ENCODE data around the gene SUGP1.

Gene SUGP1

GRCh38 chr19:19343016-19343362 is 22.7 kb upstream of the SUGP1 start:
- Histone ChIP-seq H3K9ac (ENCODE audit: low read depth in 1 of 2, low read length in 2 of 2) (no peak overlapping the region), H3K27me3 (ENCODE audit: control insufficient read depth in 2 of 2, insufficient read depth in 2 of 2, low read length in 2 of 2) (no peaks in the 10 kb centered on the region)

DNA sequence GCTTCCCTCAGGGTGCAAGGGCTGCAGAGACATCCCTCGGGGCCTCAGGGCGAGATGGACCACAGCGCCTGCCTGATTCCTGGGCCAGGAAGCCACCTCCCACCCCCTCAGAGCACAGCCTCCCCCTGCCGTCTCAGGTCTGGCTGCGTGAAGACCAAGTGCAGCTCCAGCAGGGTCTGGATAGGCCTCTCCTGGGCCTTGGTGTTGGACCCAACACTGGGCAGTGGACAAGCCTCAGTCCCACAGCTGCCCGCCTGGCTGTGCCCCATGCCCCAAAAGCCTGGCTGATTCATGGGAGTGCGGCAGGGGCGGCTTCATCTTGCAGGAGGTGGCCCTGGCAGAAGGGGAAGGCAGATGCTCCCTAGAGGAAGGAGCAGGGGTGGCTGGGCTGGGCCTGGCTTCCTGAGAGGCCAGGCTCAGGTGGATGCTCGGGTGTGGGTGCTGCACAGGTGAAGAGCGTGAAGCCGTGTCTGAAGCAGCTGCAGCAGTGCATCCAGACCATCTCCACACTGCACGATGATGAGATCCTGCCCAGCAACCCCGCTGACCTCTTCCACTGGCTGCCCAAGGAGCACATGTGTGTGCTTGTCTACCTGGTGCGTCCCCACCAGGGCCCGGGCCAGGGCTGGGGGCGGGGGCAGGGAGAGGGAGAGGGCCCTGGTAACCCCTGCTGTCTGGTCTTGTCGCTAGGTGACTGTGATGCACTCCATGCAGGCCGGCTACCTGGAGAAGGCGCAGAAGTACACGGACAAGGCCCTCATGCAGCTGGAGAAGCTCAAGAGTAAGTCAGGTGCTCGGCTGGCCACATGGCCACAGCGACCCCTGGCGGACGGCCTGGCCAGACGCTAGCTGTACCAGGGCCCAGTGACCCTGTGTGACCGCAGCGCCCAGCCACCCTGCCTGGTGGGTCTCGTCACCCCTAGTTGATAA is 22.0 kb upstream of the SUGP1 start:
- Histone ChIP-seq H3K4me3 (ENCODE audit: low read length in 2 of 2) (no peak overlapping the region), H3K27ac (ENCODE audit: low read depth in 2 of 2, low read length in 2 of 2) (no peak overlapping the region), H3K4me1 (ENCODE audit: control insufficient read depth in 2 of 2, insufficient read depth in 2 of 2, low read length in 2 of 2) (no peaks in the 10 kb centered on the region), H3K27me3 (ENCODE audit: control insufficient read depth in 2 of 2, insufficient read depth in 2 of 2, low read length in 2 of 2) (no peaks in the 10 kb centered on the region), H3K9me3 (ENCODE audit: control insufficient read depth in 2 of 2, low read length in 2 of 2) (no peaks in the 10 kb centered on the region), H3K36me3 (ENCODE audit: control insufficient read depth in 2 of 2, insufficient read depth in 2 of 2, low read length in 2 of 2) (peaks cover 70 to 78% of the 10 kb centered on the region in 2 donors), H3K9ac (ENCODE audit: low read depth in 1 of 2, low read length in 2 of 2) (no peak overlapping the region)

More at GRCh38 chr19:19343016-19343362, 22.7 kb upstream of the SUGP1 start:
- no peak overlapping the region for H3K27ac ChIP-seq (ENCODE audit: low read depth in 2 of 2, low read length in 2 of 2)
- no peak overlapping the region for H3K4me3 ChIP-seq (ENCODE audit: low read length in 2 of 2)
- peaks cover 68 to 77% of the 10 kb centered on the region in 2 donors for H3K36me3 ChIP-seq (ENCODE audit: control insufficient read depth in 2 of 2, insufficient read depth in 2 of 2, low read length in 2 of 2)
- H3K9me3 ChIP-seq (ENCODE audit: control insufficient read depth in 2 of 2, low read length in 2 of 2), result no peaks in the 10 kb centered on the region
- H3K4me1 ChIP-seq (ENCODE audit: control insufficient read depth in 2 of 2, insufficient read depth in 2 of 2, low read length in 2 of 2), result no peaks in the 10 kb centered on the region

- no peak overlapping the region for H3K9ac ChIP-seq (ENCODE audit: low read depth in 1 of 2, low read length in 2 of 2)
- H3K4me3 ChIP-seq (ENCODE audit: low read length in 2 of 2), result no peak overlapping the region
- H3K36me3 ChIP-seq (ENCODE audit: control insufficient read depth in 2 of 2, insufficient read depth in 2 of 2, low read length in 2 of 2), result peaks cover 70 to 78% of the 10 kb centered on the region in 2 donors
- H3K4me1 ChIP-seq (ENCODE audit: control insufficient read depth in 2 of 2, insufficient read depth in 2 of 2, low read length in 2 of 2), result no peaks in the 10 kb centered on the region
- no peaks in the 10 kb centered on the region for H3K9me3 ChIP-seq (ENCODE audit: control insufficient read depth in 2 of 2, low read length in 2 of 2)
- no peaks in the 10 kb centered on the region for H3K27me3 ChIP-seq (ENCODE audit: control insufficient read depth in 2 of 2, insufficient read depth in 2 of 2, low read length in 2 of 2)
- H3K27ac ChIP-seq (ENCODE audit: low read depth in 2 of 2, low read length in 2 of 2), result no peak overlapping the region
These were observed 20.7 kb upstream of the SUGP1 start for GRCh38 chr19:19341026-19341425.

GRCh38 chr19:19338082-19338481 is 17.8 kb upstream of the SUGP1 start:
- Histone ChIP-seq H3K4me1 (ENCODE audit: control insufficient read depth in 2 of 2, insufficient read depth in 2 of 2, low read length in 2 of 2) (no peaks in the 10 kb centered on the region), H3K27ac (ENCODE audit: low read depth in 2 of 2, low read length in 2 of 2) (no peak overlapping the region), H3K9ac (ENCODE audit: low read depth in 1 of 2, low read length in 2 of 2) (no peak overlapping the region), H3K36me3 (ENCODE audit: control insufficient read depth in 2 of 2, insufficient read depth in 2 of 2, low read length in 2 of 2) (peaks cover 58 to 77% of the 10 kb centered on the region in 2 donors), H3K4me3 (ENCODE audit: low read length in 2 of 2) (no peak overlapping the region), H3K27me3 (ENCODE audit: control insufficient read depth in 2 of 2, insufficient read depth in 2 of 2, low read length in 2 of 2) (no peaks in the 10 kb centered on the region), H3K9me3 (ENCODE audit: control insufficient read depth in 2 of 2, low read length in 2 of 2) (no peaks in the 10 kb centered on the region)

- Histone ChIP-seq H3K27ac (ENCODE audit: low read depth in 2 of 2, low read length in 2 of 2) (no peak overlapping the region), H3K4me1 (ENCODE audit: control insufficient read depth in 2 of 2, insufficient read depth in 2 of 2, low read length in 2 of 2) (no peaks in the 10 kb centered on the region), H3K9ac (ENCODE audit: low read depth in 1 of 2, low read length in 2 of 2) (no peak overlapping the region), H3K27me3 (ENCODE audit: control insufficient read depth in 2 of 2, insufficient read depth in 2 of 2, low read length in 2 of 2) (no peaks in the 10 kb centered on the region), H3K9me3 (ENCODE audit: control insufficient read depth in 2 of 2, low read length in 2 of 2) (no peaks in the 10 kb centered on the region), H3K36me3 (ENCODE audit: control insufficient read depth in 2 of 2, insufficient read depth in 2 of 2, low read length in 2 of 2) (peaks cover 58 to 70% of the 10 kb centered on the region in 2 donors), H3K4me3 (ENCODE audit: low read length in 2 of 2) (no peak overlapping the region)
These were observed 16.8 kb upstream of the SUGP1 start for GRCh38 chr19:19337120-19337519.

DNA sequence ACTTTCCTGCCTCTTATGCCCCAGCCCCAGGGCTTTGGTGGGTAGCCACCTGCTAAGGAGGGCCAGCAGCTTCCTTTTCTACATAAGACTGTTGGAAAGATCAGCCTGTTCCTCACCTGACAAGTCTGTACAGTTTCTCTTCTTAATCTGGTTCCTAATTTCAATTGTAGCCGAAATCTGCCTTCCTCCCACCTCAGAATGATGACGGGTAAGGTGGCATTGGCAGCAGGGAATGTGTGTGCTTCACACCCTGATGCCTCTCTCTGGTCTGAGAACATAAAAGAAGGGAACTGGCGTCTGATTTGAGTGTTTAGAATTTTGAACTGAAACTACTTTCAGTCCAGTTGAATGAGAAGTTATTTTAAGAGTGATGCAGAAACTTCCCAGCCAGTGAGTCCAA is 16.3 kb upstream of the SUGP1 start:
- no peak overlapping the region for H3K9ac ChIP-seq (ENCODE audit: low read depth in 1 of 2, low read length in 2 of 2)
- H3K27me3 ChIP-seq (ENCODE audit: control insufficient read depth in 2 of 2, insufficient read depth in 2 of 2, low read length in 2 of 2), result no peaks in the 10 kb centered on the region
- H3K4me1 ChIP-seq (ENCODE audit: control insufficient read depth in 2 of 2, insufficient read depth in 2 of 2, low read length in 2 of 2), result no peaks in the 10 kb centered on the region
- H3K36me3 ChIP-seq (ENCODE audit: control insufficient read depth in 2 of 2, insufficient read depth in 2 of 2, low read length in 2 of 2), result peaks cover 63 to 70% of the 10 kb centered on the region in 2 donors
- no peak overlapping the region for H3K27ac ChIP-seq (ENCODE audit: low read depth in 2 of 2, low read length in 2 of 2)
- no peak overlapping the region for H3K4me3 ChIP-seq (ENCODE audit: low read length in 2 of 2)
- no peaks in the 10 kb centered on the region for H3K9me3 ChIP-seq (ENCODE audit: control insufficient read depth in 2 of 2, low read length in 2 of 2)

GRCh38 chr19:19335408-19336158 is 15.3 kb upstream of the SUGP1 start:
- no peaks in the 10 kb centered on the region for H3K9me3 ChIP-seq (ENCODE audit: control insufficient read depth in 2 of 2, low read length in 2 of 2)

DNA sequence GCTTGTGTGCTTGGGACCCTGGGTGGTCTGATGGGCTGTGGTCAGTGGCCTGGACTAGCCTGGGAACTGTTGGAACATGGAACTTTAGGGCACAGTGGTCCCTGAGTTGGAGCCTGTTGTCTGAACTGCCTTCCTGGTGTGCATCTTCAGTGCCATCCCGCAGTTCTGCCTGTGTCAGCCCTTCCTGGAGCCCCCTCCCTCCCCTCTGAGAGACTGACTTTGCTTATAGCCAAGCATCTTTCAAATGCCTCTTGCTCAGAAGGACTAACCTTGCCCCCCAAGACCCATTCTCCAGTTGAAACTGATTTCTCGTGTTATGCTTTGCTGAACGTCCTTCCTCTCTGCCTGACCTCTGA is 14.7 kb upstream of the SUGP1 start:
- H3K9ac ChIP-seq (ENCODE audit: low read depth in 1 of 2, low read length in 2 of 2), result no peak overlapping the region
- no peaks in the 10 kb centered on the region for H3K4me1 ChIP-seq (ENCODE audit: control insufficient read depth in 2 of 2, insufficient read depth in 2 of 2, low read length in 2 of 2)
- H3K9me3 ChIP-seq (ENCODE audit: control insufficient read depth in 2 of 2, low read length in 2 of 2), result no peaks in the 10 kb centered on the region
- no peaks in the 10 kb centered on the region for H3K27me3 ChIP-seq (ENCODE audit: control insufficient read depth in 2 of 2, insufficient read depth in 2 of 2, low read length in 2 of 2)
- no peak overlapping the region for H3K27ac ChIP-seq (ENCODE audit: low read depth in 2 of 2, low read length in 2 of 2)
- H3K36me3 ChIP-seq (ENCODE audit: control insufficient read depth in 2 of 2, insufficient read depth in 2 of 2, low read length in 2 of 2), result peaks cover 54 to 69% of the 10 kb centered on the region in 2 donors
- no peak overlapping the region for H3K4me3 ChIP-seq (ENCODE audit: low read length in 2 of 2)

More at GRCh38 chr19:19335408-19336158, 15.3 kb upstream of the SUGP1 start:
- no peaks in the 10 kb centered on the region for H3K4me1 ChIP-seq (ENCODE audit: control insufficient read depth in 2 of 2, insufficient read depth in 2 of 2, low read length in 2 of 2)
- no peak overlapping the region for H3K9ac ChIP-seq (ENCODE audit: low read depth in 1 of 2, low read length in 2 of 2)
- H3K27ac ChIP-seq (ENCODE audit: low read depth in 2 of 2, low read length in 2 of 2), result no peak overlapping the region
- peaks cover 56 to 68% of the 10 kb centered on the region in 2 donors for H3K36me3 ChIP-seq (ENCODE audit: control insufficient read depth in 2 of 2, insufficient read depth in 2 of 2, low read length in 2 of 2)
- H3K27me3 ChIP-seq (ENCODE audit: control insufficient read depth in 2 of 2, insufficient read depth in 2 of 2, low read length in 2 of 2), result no peaks in the 10 kb centered on the region
- H3K4me3 ChIP-seq (ENCODE audit: low read length in 2 of 2), result no peak overlapping the region

- no peaks in the 10 kb centered on the region for H3K9me3 ChIP-seq (ENCODE audit: control insufficient read depth in 2 of 2, low read length in 2 of 2)
- no peak overlapping the region for H3K4me3 ChIP-seq (ENCODE audit: low read length in 2 of 2)
- H3K27me3 ChIP-seq (ENCODE audit: control insufficient read depth in 2 of 2, insufficient read depth in 2 of 2, low read length in 2 of 2), result no peaks in the 10 kb centered on the region
- H3K27ac ChIP-seq (ENCODE audit: low read depth in 2 of 2, low read length in 2 of 2), result no peak overlapping the region
- H3K36me3 ChIP-seq (ENCODE audit: control insufficient read depth in 2 of 2, insufficient read depth in 2 of 2, low read length in 2 of 2), result peaks cover 57 to 73% of the 10 kb centered on the region in 2 donors
- no peaks in the 10 kb centered on the region for H3K4me1 ChIP-seq (ENCODE audit: control insufficient read depth in 2 of 2, insufficient read depth in 2 of 2, low read length in 2 of 2)
- H3K9ac ChIP-seq (ENCODE audit: low read depth in 1 of 2, low read length in 2 of 2), result no peak overlapping the region
These were observed 14.0 kb upstream of the SUGP1 start for GRCh38 chr19:19334063-19334988.
